ENCODE data around the gene ARMH4.

DNA sequence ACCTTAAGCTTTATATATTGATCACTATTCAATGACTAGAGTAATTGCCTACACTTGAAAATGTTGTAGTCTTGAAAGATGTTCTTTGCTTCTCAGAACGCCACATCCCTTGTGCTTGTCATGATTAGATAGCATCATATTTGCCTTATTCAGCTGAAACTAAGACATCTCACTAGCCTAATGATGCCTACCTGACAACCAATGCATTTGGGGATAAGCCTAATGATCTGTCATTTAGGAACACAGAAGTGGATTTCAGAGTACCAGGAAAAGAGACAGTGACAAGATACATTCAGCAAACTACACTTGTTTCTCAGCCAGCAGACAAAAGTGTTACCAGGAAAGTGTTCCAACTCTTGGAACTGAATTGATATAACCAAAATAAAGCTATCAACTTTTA lies 83.7 kb downstream of the ARMH4 start:
- TF ChIP-seq, protein P1, sequence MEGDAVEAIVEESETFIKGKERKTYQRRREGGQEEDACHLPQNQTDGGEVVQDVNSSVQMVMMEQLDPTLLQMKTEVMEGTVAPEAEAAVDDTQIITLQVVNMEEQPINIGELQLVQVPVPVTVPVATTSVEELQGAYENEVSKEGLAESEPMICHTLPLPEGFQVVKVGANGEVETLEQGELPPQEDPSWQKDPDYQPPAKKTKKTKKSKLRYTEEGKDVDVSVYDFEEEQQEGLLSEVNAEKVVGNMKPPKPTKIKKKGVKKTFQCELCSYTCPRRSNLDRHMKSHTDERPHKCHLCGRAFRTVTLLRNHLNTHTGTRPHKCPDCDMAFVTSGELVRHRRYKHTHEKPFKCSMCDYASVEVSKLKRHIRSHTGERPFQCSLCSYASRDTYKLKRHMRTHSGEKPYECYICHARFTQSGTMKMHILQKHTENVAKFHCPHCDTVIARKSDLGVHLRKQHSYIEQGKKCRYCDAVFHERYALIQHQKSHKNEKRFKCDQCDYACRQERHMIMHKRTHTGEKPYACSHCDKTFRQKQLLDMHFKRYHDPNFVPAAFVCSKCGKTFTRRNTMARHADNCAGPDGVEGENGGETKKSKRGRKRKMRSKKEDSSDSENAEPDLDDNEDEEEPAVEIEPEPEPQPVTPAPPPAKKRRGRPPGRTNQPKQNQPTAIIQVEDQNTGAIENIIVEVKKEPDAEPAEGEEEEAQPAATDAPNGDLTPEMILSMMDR (conservative IDR thresholded peaks at IDR 0.05; ENCODE audit: low read depth, low read length) = no peak
- TF ChIP-seq EZH2 (IDR thresholded peaks at IDR 0.05; ENCODE audit: borderline replicate concordance, low read depth, low read length, poor library complexity, severe bottlenecking) = no peak
